NCI-H187 (cell line): ENCODE results near the gene CCDC138.

Source experiments
- DNase-seq, 2 experiments: peaks; one replicate each; lab custom pipeline; 2025; lab: John Stamatoyannopoulos, UW

Gene CCDC138

GRCh38 chr2:108918941-108919341 is 132.4 kb downstream of the CCDC138 start:
- DNase-seq: no peak

GRCh38 chr2:108919571-108920373 is 133.2 kb downstream of the CCDC138 start:
- DNase-seq: no peak

- no peak for DNase-seq
These were observed 134.1 kb downstream of the CCDC138 start for GRCh38 chr2:108920686-108921085.

GRCh38 chr2:108921096-108922030 is 134.8 kb downstream of the CCDC138 start:
- no peak for DNase-seq

GRCh38 chr2:108922141-108922915 is 135.8 kb downstream of the CCDC138 start:
- DNase-seq: no peak

- DNase-seq: no peak
These were observed 136.6 kb downstream of the CCDC138 start for GRCh38 chr2:108923019-108923700.

- no peak for DNase-seq
These were observed 137.4 kb downstream of the CCDC138 start for GRCh38 chr2:108923736-108924579.

- no peak for DNase-seq
These were observed 138.1 kb downstream of the CCDC138 start for GRCh38 chr2:108924580-108925251.

GRCh38 chr2:108925286-108925685 is 138.7 kb downstream of the CCDC138 start:
- no peak for DNase-seq

GRCh38 chr2:108925735-108926134 is 139.2 kb downstream of the CCDC138 start:
- no peak for DNase-seq
